Neutrophil (primary cell): ENCODE results near the gene BLID.

Experiments used
- H3K27ac ChIP-seq: fragments of 200-600 bp; sonication (generic); 2 replicates; pipeline ENCODE4 v1.5.1; 2016; ENCODE audit warnings: mild to moderate bottlenecking, moderate library complexity
- H3K27me3 ChIP-seq: fragments of 200-600 bp; sonication (generic); 2 replicates; pipeline ENCODE4 v1.6.0; 2016; ENCODE audit warnings: mild to moderate bottlenecking
- H3K36me3 ChIP-seq: fragments of 200-600 bp; sonication (generic); 2 replicates; pipeline ENCODE4 v1.5.1; 2017
- H3K4me1 ChIP-seq, 2 experiments: fragments of 200-600 bp in 1 of 2; sonication (generic) in 1 of 2; 1 replicate in 1 of 2; 2 replicates in 1 of 2; pipeline versions ENCODE4 v1.5.1 to v1.6.1; 2013 to 2016; ENCODE audit warnings: low read depth in 1 of 2, low read length in 1 of 2, mild to moderate bottlenecking in 1 of 2, moderate library complexity in 1 of 2; ENCODE audit not compliant: control insufficient read depth in 1 of 2, insufficient read depth in 1 of 2
- H3K4me3 ChIP-seq, 2 experiments: fragments of 200-600 bp in 1 of 2; sonication (generic) in 1 of 2; 1 replicate in 1 of 2; 2 replicates in 1 of 2; pipeline ENCODE4 v1.5.1; 2013 to 2016; ENCODE audit warnings: low read depth in 1 of 2, low read length in 1 of 2, mild to moderate bottlenecking in 1 of 2, moderate library complexity in 1 of 2
- H3K9me3 ChIP-seq: fragments of 200-600 bp; sonication (generic); 2 replicates; pipeline ENCODE4 v1.5.1; 2016
- CTCF ChIP-seq: fragments of 200-600 bp; sonication (generic); IDR thresholded peaks from 2 replicates; pipeline ENCODE4 v1.5.1; 2016; ENCODE audit warnings: antibody characterized with exemption

BLID gene

GRCh38 chr11:122154994-122155393, 39.0 kb upstream of the BLID start:
- TF ChIP-seq CTCF = no peak
- no peak overlapping the region for H3K27ac ChIP-seq
- H3K4me3 ChIP-seq = no peak overlapping the region
- H3K4me1 ChIP-seq = peaks cover 0 to 5% of the 10 kb centered on the region in 2 experiments
- no peaks in the 10 kb centered on the region for H3K9me3 ChIP-seq
- no peaks in the 10 kb centered on the region for H3K36me3 ChIP-seq
- peaks cover 9% of the 10 kb centered on the region for H3K27me3 ChIP-seq

- H3K27ac ChIP-seq = no peak overlapping the region
- H3K27me3 ChIP-seq = peaks cover 9% of the 10 kb centered on the region
- no peaks in the 10 kb centered on the region for H3K36me3 ChIP-seq
- TF ChIP-seq CTCF = no peak
- no peaks in the 10 kb centered on the region for H3K9me3 ChIP-seq
- H3K4me1 ChIP-seq = peaks cover 0 to 5% of the 10 kb centered on the region in 2 experiments
- no peak overlapping the region for H3K4me3 ChIP-seq
These were observed 38.2 kb upstream of the BLID start for GRCh38 chr11:122154227-122154626.

- H3K9me3 ChIP-seq = no peaks in the 10 kb centered on the region
- TF ChIP-seq CTCF = no peak
- H3K4me1 ChIP-seq = peaks cover 0 to 5% of the 10 kb centered on the region in 2 experiments
- no peaks in the 10 kb centered on the region for H3K36me3 ChIP-seq
- no peak overlapping the region for H3K27ac ChIP-seq
- H3K4me3 ChIP-seq = no peak overlapping the region
- H3K27me3 ChIP-seq = peaks cover 4% of the 10 kb centered on the region
These were observed 37.7 kb upstream of the BLID start for GRCh38 chr11:122153746-122154145.

GRCh38 chr11:122150216-122151124, 34.5 kb upstream of the BLID start:
- Histone ChIP-seq H3K36me3 (no peaks in the 10 kb centered on the region), H3K4me3 (no peak overlapping the region), H3K27me3 (peaks cover 4% of the 10 kb centered on the region), H3K9me3 (no peaks in the 10 kb centered on the region), H3K4me1 (no peaks in the 10 kb centered on the region), H3K27ac (no peak overlapping the region)
- TF ChIP-seq CTCF = no peak

GRCh38 chr11:122149202-122149601, 33.2 kb upstream of the BLID start:
- no peak overlapping the region for H3K27ac ChIP-seq
- H3K4me3 ChIP-seq = no peak overlapping the region
- H3K27me3 ChIP-seq = peaks cover 4% of the 10 kb centered on the region
- no peaks in the 10 kb centered on the region for H3K36me3 ChIP-seq
- H3K4me1 ChIP-seq = no peaks in the 10 kb centered on the region
- no peaks in the 10 kb centered on the region for H3K9me3 ChIP-seq
- TF ChIP-seq CTCF = no peak
